GM12878 (cell line): ENCODE results near the gene ST8SIA3.

ENCODE experiments used
- ASH2L ChIP-seq: fragments of 300-600, 200-600 bp; sonication (generic); IDR thresholded peaks from 2 replicates; pipeline ENCODE4 v1.6.1; 2017; ENCODE audit warnings: low read depth, mild to moderate bottlenecking, borderline replicate concordance
- ATF7 ChIP-seq: fragments of 450-650 bp; IDR thresholded peaks from 2 replicates; pipeline ENCODE4 v1.6.1; 2016; ENCODE audit warnings: low read depth, mild to moderate bottlenecking
- EED ChIP-seq: sonication (generic); IDR thresholded peaks from 2 replicates; pipeline ENCODE4 v1.6.1; 2016; ENCODE audit warnings: antibody characterized with exemption, low read depth
- EP300 ChIP-seq, 2 experiments: fragments of 150-350 bp in 1 of 2; IDR thresholded peaks; 2 replicates each; pipeline ENCODE4 v1.6.1; 2011 to 2012; ENCODE audit warnings: low read depth in 2 of 2, low read length in 2 of 2, borderline replicate concordance in 1 of 2, improper control_type of control experiment in 1 of 2, inconsistent platforms in 1 of 2; ENCODE audit not compliant: control insufficient read depth in 1 of 2
- GABPA ChIP-seq: IDR thresholded peaks from 2 replicates; pipeline ENCODE4 v1.6.1; 2014; ENCODE audit warnings: antibody characterized with exemption, low read depth, mild to moderate bottlenecking, inconsistent platforms
- GATAD2B ChIP-seq: fragments of 450-650 bp; conservative IDR thresholded peaks from 2 replicates; pipeline ENCODE4 v1.6.1; 2017; ENCODE audit warnings: low read depth, mild to moderate bottlenecking, moderate library complexity
- HCFC1 ChIP-seq: fragments of 150-350 bp; IDR thresholded peaks from 2 replicates; pipeline ENCODE4 v1.6.1; 2014; ENCODE audit warnings: low read length
- NR2C2 ChIP-seq: IDR thresholded peaks from 2 replicates; pipeline ENCODE4 v1.6.1; 2011; ENCODE audit warnings: borderline replicate concordance, low read depth; ENCODE audit not compliant: control insufficient read depth, insufficient read length
- POLR2A ChIP-seq: IDR thresholded peaks from 2 replicates; pipeline ENCODE4 v1.6.1; 2011; ENCODE audit warnings: low read depth, mild to moderate bottlenecking, low read length
- POLR2AphosphoS5 ChIP-seq: IDR thresholded peaks from 2 replicates; pipeline ENCODE4 v1.6.1; 2011; ENCODE audit warnings: mild to moderate bottlenecking, low read length, inconsistent platforms
- SIX5 ChIP-seq: IDR thresholded peaks from 2 replicates; pipeline ENCODE4 v1.6.1; 2011; ENCODE audit warnings: mild to moderate bottlenecking, low read depth, low read length, moderate library complexity; ENCODE audit not compliant: severe bottlenecking
- SMAD5 ChIP-seq: IDR thresholded peaks from 2 replicates; pipeline ENCODE4 v1.6.1; 2016; ENCODE audit warnings: antibody characterized with exemption, low read depth
- ZNF24 ChIP-seq: fragments of 450-650 bp; IDR thresholded peaks from 2 replicates; pipeline ENCODE4 v1.6.1; 2017; ENCODE audit warnings: antibody characterized with exemption, mild to moderate bottlenecking
- TF ChIP-seq, protein P1 (sequence below), 3 experiments: IDR thresholded peaks in 2 of 3; conservative IDR thresholded peaks in 1 of 3; 2 replicates each; pipeline ENCODE4 v1.5.1; 2011; ENCODE audit warnings: low read depth in 3 of 3, low read length in 3 of 3, mild to moderate bottlenecking in 3 of 3, control low read depth in 2 of 3, moderate library complexity in 2 of 3, inconsistent platforms in 1 of 3, mixed read lengths in 1 of 3; ENCODE audit not compliant: control insufficient read depth in 2 of 3, insufficient read depth in 1 of 3; ENCODE audit errors: extremely low read depth in 1 of 3

DNA sequence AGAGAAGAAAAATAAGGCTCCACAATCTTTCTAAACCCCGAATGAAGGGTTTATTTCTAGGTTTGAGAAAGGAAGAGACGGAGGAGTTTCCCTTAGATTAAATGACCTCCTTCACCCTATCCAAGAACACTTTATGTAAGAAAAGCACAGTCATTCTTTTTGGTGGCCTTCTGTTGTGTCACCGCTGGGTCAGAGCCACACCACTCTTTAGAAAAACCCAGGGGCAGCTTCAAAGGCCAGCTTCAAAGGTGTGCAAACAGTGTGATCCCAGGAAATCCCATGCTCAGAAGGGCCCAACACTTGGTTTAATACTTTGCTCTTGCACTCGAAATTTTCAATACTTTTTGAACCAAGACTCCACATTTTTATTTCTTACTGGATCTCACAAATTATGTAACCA lies 7.1 kb downstream of the ST8SIA3 start:
- TF ChIP-seq SMAD5 (no peak), POLR2A (no peak), ATF7 (no peak), ZNF24 (no peak), GABPA (no peak), EP300 (IDR thresholded peaks at IDR 0.05; ENCODE audit: borderline replicate concordance in 1 of 2, control insufficient read depth in 1 of 2, low read depth in 2 of 2, low read length in 2 of 2) (no peak), POLR2AphosphoS5 (no peak), EED (no peak), GATAD2B (no peak), HCFC1 (no peak), SIX5 (no peak), NR2C2 (no peak), ASH2L (no peak)
- TF ChIP-seq, protein P1, sequence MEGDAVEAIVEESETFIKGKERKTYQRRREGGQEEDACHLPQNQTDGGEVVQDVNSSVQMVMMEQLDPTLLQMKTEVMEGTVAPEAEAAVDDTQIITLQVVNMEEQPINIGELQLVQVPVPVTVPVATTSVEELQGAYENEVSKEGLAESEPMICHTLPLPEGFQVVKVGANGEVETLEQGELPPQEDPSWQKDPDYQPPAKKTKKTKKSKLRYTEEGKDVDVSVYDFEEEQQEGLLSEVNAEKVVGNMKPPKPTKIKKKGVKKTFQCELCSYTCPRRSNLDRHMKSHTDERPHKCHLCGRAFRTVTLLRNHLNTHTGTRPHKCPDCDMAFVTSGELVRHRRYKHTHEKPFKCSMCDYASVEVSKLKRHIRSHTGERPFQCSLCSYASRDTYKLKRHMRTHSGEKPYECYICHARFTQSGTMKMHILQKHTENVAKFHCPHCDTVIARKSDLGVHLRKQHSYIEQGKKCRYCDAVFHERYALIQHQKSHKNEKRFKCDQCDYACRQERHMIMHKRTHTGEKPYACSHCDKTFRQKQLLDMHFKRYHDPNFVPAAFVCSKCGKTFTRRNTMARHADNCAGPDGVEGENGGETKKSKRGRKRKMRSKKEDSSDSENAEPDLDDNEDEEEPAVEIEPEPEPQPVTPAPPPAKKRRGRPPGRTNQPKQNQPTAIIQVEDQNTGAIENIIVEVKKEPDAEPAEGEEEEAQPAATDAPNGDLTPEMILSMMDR (IDR thresholded peaks at IDR 0.05 in 2 of 3, conservative IDR thresholded peaks at IDR 0.05 in 1 of 3; ENCODE audit: control insufficient read depth in 2 of 3, extremely low read depth in 1 of 3, insufficient read depth in 1 of 3, low read depth in 3 of 3, low read length in 3 of 3): no peak
